ENCODE data around the gene MAP3K21. TPM values are rescaled to one million over a fixed set of nuclear protein-coding genes. Genes with fewer than 3 reads are reported as not detected.

MAP3K21 gene
- total and polyA plus RNA-seq, 2 donors (not counting 1 experiment from before 2014, with no cell fraction given): 0.07 to 0.17 TPM

- no peaks in the 10 kb centered on the region for H3K27me3 ChIP-seq (ENCODE audit: control insufficient read depth, insufficient read depth, low read length)
- H4K20me1 ChIP-seq (ENCODE audit: control insufficient read depth, extremely low read depth, insufficient read depth, low read length): no peaks in the 10 kb centered on the region
- H3K4me1 ChIP-seq (ENCODE audit: control insufficient read depth, extremely low read depth, insufficient read depth, low read length): peaks cover 2% of the 10 kb centered on the region
- H3K79me2 ChIP-seq (ENCODE audit: control insufficient read depth, insufficient read depth, low read length): peaks cover 16% of the 10 kb centered on the region
- H3K4me2 ChIP-seq (ENCODE audit: extremely low read depth, insufficient read depth, low read length): peak within 1 kb of the TSS; percentile 78
- TF ChIP-seq, protein P1, sequence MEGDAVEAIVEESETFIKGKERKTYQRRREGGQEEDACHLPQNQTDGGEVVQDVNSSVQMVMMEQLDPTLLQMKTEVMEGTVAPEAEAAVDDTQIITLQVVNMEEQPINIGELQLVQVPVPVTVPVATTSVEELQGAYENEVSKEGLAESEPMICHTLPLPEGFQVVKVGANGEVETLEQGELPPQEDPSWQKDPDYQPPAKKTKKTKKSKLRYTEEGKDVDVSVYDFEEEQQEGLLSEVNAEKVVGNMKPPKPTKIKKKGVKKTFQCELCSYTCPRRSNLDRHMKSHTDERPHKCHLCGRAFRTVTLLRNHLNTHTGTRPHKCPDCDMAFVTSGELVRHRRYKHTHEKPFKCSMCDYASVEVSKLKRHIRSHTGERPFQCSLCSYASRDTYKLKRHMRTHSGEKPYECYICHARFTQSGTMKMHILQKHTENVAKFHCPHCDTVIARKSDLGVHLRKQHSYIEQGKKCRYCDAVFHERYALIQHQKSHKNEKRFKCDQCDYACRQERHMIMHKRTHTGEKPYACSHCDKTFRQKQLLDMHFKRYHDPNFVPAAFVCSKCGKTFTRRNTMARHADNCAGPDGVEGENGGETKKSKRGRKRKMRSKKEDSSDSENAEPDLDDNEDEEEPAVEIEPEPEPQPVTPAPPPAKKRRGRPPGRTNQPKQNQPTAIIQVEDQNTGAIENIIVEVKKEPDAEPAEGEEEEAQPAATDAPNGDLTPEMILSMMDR (conservative IDR thresholded peaks at IDR 0.05 in 1 of 2, IDR thresholded peaks at IDR 0.05 in 1 of 2; ENCODE audit: low read depth in 1 of 2, low read length in 2 of 2): no peak
- no peak for TF ChIP-seq EZH2 (IDR thresholded peaks at IDR 0.05; ENCODE audit: low read length, missing control alignments)
- no peaks in the 10 kb centered on the region for H3K9me3 ChIP-seq (ENCODE audit: control insufficient read depth, insufficient read depth, low read depth, low read length)
- H3K27ac ChIP-seq (ENCODE audit: insufficient read depth, low read length): peak within 1 kb of the TSS; percentile 60
- peak within 1 kb of the TSS; percentile 86 for H2AFZ ChIP-seq (ENCODE audit: low read length)
- H3K9ac ChIP-seq (ENCODE audit: insufficient read depth, low read length): peak within 1 kb of the TSS; percentile 29
- no peaks in the 10 kb centered on the region for H3K36me3 ChIP-seq (ENCODE audit: control insufficient read depth, insufficient read depth, low read length)
- H3K4me3 ChIP-seq (replicated peaks in 1 of 4; ENCODE audit: control extremely low read depth in 1 of 4, insufficient read depth in 1 of 4, low read depth in 3 of 4, low read length in 4 of 4): peak within 1 kb of the TSS; percentile 65 to 94 (median 88)
- DNase-seq (ENCODE audit: low read depth in 2 of 2): peak; percentile 43 to 64
Measured at GRCh38 chr1:233295237-233295974, 32.1 kb upstream of the MAP3K21 start, which contains the start of gene PCNX2. PCNX2 (minus strand) TSS chr1:233295725; CDS start chr1:233295478, 247 bp downstream.

- Histone ChIP-seq H3K9me3 (ENCODE audit: control insufficient read depth, insufficient read depth, low read depth, low read length) (no peaks in the 10 kb centered on the region), H3K36me3 (ENCODE audit: control insufficient read depth, insufficient read depth, low read length) (no peaks in the 10 kb centered on the region), H3K79me2 (ENCODE audit: control insufficient read depth, insufficient read depth, low read length) (peaks cover 12% of the 10 kb centered on the region), H3K27ac (ENCODE audit: insufficient read depth, low read length) (no peak overlapping the region), H3K4me1 (ENCODE audit: control insufficient read depth, extremely low read depth, insufficient read depth, low read length) (peaks cover 2% of the 10 kb centered on the region), H4K20me1 (ENCODE audit: control insufficient read depth, extremely low read depth, insufficient read depth, low read length) (no peaks in the 10 kb centered on the region), H3K4me2 (ENCODE audit: extremely low read depth, insufficient read depth, low read length) (peak overlapping the region; percentile 9), H3K9ac (ENCODE audit: insufficient read depth, low read length) (no peak overlapping the region), H3K27me3 (ENCODE audit: control insufficient read depth, insufficient read depth, low read length) (no peaks in the 10 kb centered on the region), H2AFZ (ENCODE audit: low read length) (peak overlapping the region; percentile 8), H3K4me3 (replicated peaks in 1 of 4; ENCODE audit: control extremely low read depth in 1 of 4, insufficient read depth in 1 of 4, low read depth in 3 of 4, low read length in 4 of 4) (peak overlapping the region; percentile 65 to 94 (median 88))
- DNase-seq (ENCODE audit: low read depth in 2 of 2): no peak
- TF ChIP-seq, protein P1 (conservative IDR thresholded peaks at IDR 0.05 in 1 of 2, IDR thresholded peaks at IDR 0.05 in 1 of 2; ENCODE audit: low read depth in 1 of 2, low read length in 2 of 2): no peak
- no peak for TF ChIP-seq EZH2 (IDR thresholded peaks at IDR 0.05; ENCODE audit: low read length, missing control alignments)
Measured at GRCh38 chr1:233295975-233296322, 31.6 kb upstream of the MAP3K21 start.

GRCh38 chr1:233299450-233299849 lies 28.1 kb upstream of the MAP3K21 start:
- H3K4me1 ChIP-seq (ENCODE audit: control insufficient read depth, extremely low read depth, insufficient read depth, low read length): no peaks in the 10 kb centered on the region

More at GRCh38 chr1:233299450-233299849, 28.1 kb upstream of the MAP3K21 start:
- Histone ChIP-seq H3K9me3 (ENCODE audit: control insufficient read depth, insufficient read depth, low read depth, low read length) (no peaks in the 10 kb centered on the region), H2AFZ (ENCODE audit: low read length) (no peak overlapping the region), H3K9ac (ENCODE audit: insufficient read depth, low read length) (no peak overlapping the region), H3K4me3 (replicated peaks in 1 of 4; ENCODE audit: control extremely low read depth in 1 of 4, insufficient read depth in 1 of 4, low read depth in 3 of 4, low read length in 4 of 4) (no peak overlapping the region), H4K20me1 (ENCODE audit: control insufficient read depth, extremely low read depth, insufficient read depth, low read length) (no peaks in the 10 kb centered on the region), H3K79me2 (ENCODE audit: control insufficient read depth, insufficient read depth, low read length) (peaks cover 9% of the 10 kb centered on the region), H3K27me3 (ENCODE audit: control insufficient read depth, insufficient read depth, low read length) (no peaks in the 10 kb centered on the region), H3K4me2 (ENCODE audit: extremely low read depth, insufficient read depth, low read length) (no peak overlapping the region), H3K27ac (ENCODE audit: insufficient read depth, low read length) (no peak overlapping the region), H3K36me3 (ENCODE audit: control insufficient read depth, insufficient read depth, low read length) (no peaks in the 10 kb centered on the region)
- TF ChIP-seq, protein P1 (conservative IDR thresholded peaks at IDR 0.05 in 1 of 2, IDR thresholded peaks at IDR 0.05 in 1 of 2; ENCODE audit: low read depth in 1 of 2, low read length in 2 of 2): no peak
- TF ChIP-seq EZH2 (IDR thresholded peaks at IDR 0.05; ENCODE audit: low read length, missing control alignments): no peak
- no peak for DNase-seq (ENCODE audit: low read depth in 2 of 2)

Measured in fibroblast of lung (primary cell).